GM18526 (cell line): Measurements from ENCODE around the gene OR7E24.

ENCODE experiments used
- POLR2A ChIP-seq: IDR thresholded peaks from 3 replicates; pipeline ENCODE4 v1.6.1; 2011; ENCODE audit not compliant: insufficient read length; ENCODE audit errors: extremely low read depth

OR7E24 gene

GRCh38 chr19:9250630-9251029 lies at the start of gene OR7E24:
Gene OR7E24, plus strand, starts transcription at chr19:9250930. Its CDS starts 114 bp downstream, at chr19:9251044.
- no peak for TF ChIP-seq POLR2A

DNA sequence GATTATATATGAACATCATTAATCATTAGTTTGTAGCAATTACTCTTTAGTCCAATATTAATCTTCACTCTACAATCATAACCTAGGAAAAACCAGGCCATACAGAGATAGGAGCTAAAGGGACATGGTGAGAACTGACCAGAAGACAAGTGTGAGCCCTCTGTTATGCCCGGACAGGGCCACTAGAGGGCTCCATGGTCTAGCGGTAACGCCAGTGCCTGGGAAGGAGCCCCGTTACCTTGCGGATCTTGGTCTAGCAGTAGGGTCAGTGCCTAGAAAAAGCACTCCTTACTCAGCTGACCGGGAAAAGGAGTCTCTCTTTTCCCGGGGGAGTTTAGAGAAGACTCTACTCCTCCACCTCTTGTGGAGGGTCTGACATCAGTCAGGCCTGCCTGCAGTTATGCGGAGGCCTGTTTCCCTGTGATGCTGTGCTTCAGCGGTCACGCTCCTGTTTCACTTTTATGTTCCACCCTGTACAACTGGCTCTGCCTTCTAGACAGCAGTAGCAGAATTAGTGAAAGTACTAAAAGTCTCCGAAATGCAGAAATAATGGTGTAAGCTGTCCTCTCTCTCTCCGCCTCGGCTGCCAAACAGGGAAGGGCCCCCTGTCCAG lies 45.1 kb upstream of the OR7E24 start:
- TF ChIP-seq POLR2A, result no peak

GRCh38 chr19:9219489-9219888 lies 31.2 kb upstream of the OR7E24 start, which contains the start of gene OR7D4:
Gene OR7D4, minus strand, starts transcription at chr19:9219589. Its CDS starts 4,752 bp downstream, at chr19:9214837.
- no peak for TF ChIP-seq POLR2A

DNA sequence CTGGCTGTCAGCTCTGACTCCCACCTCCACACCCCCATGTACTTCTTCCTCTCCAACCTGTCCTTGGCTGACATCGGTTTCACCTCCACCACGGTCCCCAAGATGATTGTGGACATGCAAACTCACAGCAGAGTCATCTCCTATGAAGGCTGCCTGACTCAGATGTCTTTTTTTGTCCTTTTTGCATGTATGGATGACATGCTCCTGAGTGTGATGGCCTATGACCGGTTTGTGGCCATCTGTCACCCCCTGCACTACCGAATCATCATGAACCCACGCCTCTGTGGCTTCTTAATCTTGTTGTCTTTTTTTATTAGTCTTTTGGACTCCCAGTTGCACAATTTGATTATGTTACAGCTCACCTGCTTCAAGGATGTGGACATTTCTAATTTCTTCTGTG lies 506 bp downstream of the OR7E24 start:
- no peak for TF ChIP-seq POLR2A

DNA sequence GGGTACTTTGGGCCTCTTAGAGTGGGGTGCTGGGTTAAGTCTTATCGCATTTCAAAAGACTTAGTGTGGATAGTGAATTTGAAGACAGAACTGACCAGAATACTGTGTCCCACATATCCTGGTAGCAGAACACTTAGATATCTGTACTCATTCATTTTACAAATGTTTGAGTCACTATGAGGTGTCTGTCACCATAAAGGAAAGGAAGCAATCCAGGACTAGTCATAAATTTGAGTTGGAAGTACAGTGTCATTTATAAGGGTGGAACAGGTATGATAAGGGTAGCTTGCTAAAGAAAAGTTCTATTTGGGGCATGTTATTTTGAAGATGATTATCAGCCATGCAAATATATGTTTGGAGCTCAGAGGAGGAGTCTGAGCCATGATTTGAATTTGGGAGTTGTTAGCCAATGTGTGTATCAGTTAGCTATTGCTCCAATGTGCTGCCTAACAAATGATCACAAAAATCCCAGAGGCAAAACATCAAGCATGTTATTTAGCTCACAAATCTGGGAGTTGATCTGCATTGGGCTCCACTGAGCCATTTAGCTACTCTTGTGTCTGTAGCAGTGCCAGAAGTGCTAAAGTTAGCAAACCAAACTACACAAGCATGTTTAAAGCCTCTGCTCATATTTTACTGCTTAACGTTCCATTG lies 38.6 kb downstream of the OR7E24 start:
- no peak for TF ChIP-seq POLR2A

GRCh38 chr19:9295411-9295849 lies 44.7 kb downstream of the OR7E24 start:
- TF ChIP-seq POLR2A, result no peak

- TF ChIP-seq POLR2A, result no peak
Measured at GRCh38 chr19:9296336-9296735, 45.6 kb downstream of the OR7E24 start.
